ENCODE data around the gene DLG1.

GRCh38 chr3:197149528-197149927, 148.9 kb downstream of the DLG1 start:
- TF ChIP-seq CTCF (IDR thresholded peaks at IDR 0.05) (no peak), POLR2A (IDR thresholded peaks at IDR 0.05) (no peak)
